Osteoblast (primary cell): ENCODE results near the gene TBCB. TPM values are rescaled to one million over a fixed set of nuclear protein-coding genes. Genes with fewer than 3 reads are reported as not detected.

ENCODE experiments used
- DNase-seq: peaks from one replicate; pipeline ENCODE4 v3.0.0; 2011; ENCODE audit warnings: low spot score, mixed read lengths; ENCODE audit not compliant: insufficient read length; ENCODE audit errors: missing footprints
- H2AFZ ChIP-seq: 2 replicates; pipeline ENCODE4 v1.6.0; 2011; ENCODE audit warnings: mild to moderate bottlenecking, low read length
- H3K27ac ChIP-seq: 2 replicates; pipeline ENCODE4 v1.5.1; 2011; ENCODE audit warnings: mild to moderate bottlenecking, low read depth, low read length, moderate library complexity
- H3K27me3 ChIP-seq: 2 replicates; pipeline ENCODE4 v1.6.0; 2012; ENCODE audit warnings: mild to moderate bottlenecking, control low read depth, inconsistent platforms, low read length, moderate library complexity; ENCODE audit not compliant: insufficient read depth
- H3K36me3 ChIP-seq: 2 replicates; pipeline ENCODE4 v1.5.1; 2011; ENCODE audit warnings: mild to moderate bottlenecking, low read length, control low read depth, moderate library complexity; ENCODE audit not compliant: insufficient read depth
- H3K4me1 ChIP-seq: 2 replicates; pipeline ENCODE4 v1.5.1; 2011; ENCODE audit warnings: mild to moderate bottlenecking, low read length, control low read depth, moderate library complexity; ENCODE audit not compliant: insufficient read depth
- H3K4me2 ChIP-seq: 2 replicates; pipeline ENCODE4 v1.6.0; 2011; ENCODE audit warnings: mild to moderate bottlenecking, low read length; ENCODE audit not compliant: insufficient read depth
- H3K4me3 ChIP-seq: fragments of 200-600 bp; sonication (generic); 3 replicates; pipeline ENCODE4 v1.5.1; 2012; ENCODE audit warnings: mild to moderate bottlenecking, low read length, inconsistent platforms; ENCODE audit not compliant: insufficient read depth
- H3K79me2 ChIP-seq: 2 replicates; pipeline ENCODE4 v1.6.0; 2012; ENCODE audit warnings: mild to moderate bottlenecking, low read length, control low read depth, inconsistent platforms; ENCODE audit not compliant: insufficient read depth
- H3K9me3 ChIP-seq: 2 replicates; pipeline ENCODE4 v1.5.1; 2011; ENCODE audit warnings: low read depth, low read length, control low read depth
- H4K20me1 ChIP-seq: 2 replicates; pipeline ENCODE4 v1.6.0; 2012; ENCODE audit warnings: mild to moderate bottlenecking, low read length, control low read depth; ENCODE audit not compliant: insufficient read depth
- CTCF ChIP-seq: IDR thresholded peaks from 2 replicates; pipeline ENCODE4 v1.5.1; 2011; ENCODE audit warnings: mild to moderate bottlenecking, low read depth, low read length, moderate library complexity; ENCODE audit errors: extremely low read depth
- total RNA-seq: library from RNA; depleted of rRNA; stranded (reverse); fragments of >200 nt; gene quantifications from 2 replicates; pipeline ENCODE4 v1.2.3, GENCODE V29; 2012

The TBCB gene
- total RNA-seq, 1 donor: 136 TPM

- no peak for DNase-seq
- TF ChIP-seq CTCF: no peak
- no peak overlapping the region for H3K4me3 ChIP-seq
- H2AFZ ChIP-seq: no peak overlapping the region
- H3K4me1 ChIP-seq: no peaks in the 10 kb centered on the region
- no peaks in the 10 kb centered on the region for H3K27me3 ChIP-seq
- no peaks in the 10 kb centered on the region for H3K9me3 ChIP-seq
- no peaks in the 10 kb centered on the region for H4K20me1 ChIP-seq
- no peaks in the 10 kb centered on the region for H3K79me2 ChIP-seq
- no peak overlapping the region for H3K4me2 ChIP-seq
- peaks cover 31% of the 10 kb centered on the region for H3K36me3 ChIP-seq
- no peak overlapping the region for H3K27ac ChIP-seq
These were observed 32.4 kb upstream of the TBCB start for GRCh38 chr19:36082916-36083315.

GRCh38 chr19:36084231-36085009, 30.8 kb upstream of the TBCB start:
- no peaks in the 10 kb centered on the region for H3K4me1 ChIP-seq
- peaks cover 38% of the 10 kb centered on the region for H3K36me3 ChIP-seq
- H3K27me3 ChIP-seq: no peaks in the 10 kb centered on the region
- H3K4me3 ChIP-seq: no peak overlapping the region
- no peaks in the 10 kb centered on the region for H3K79me2 ChIP-seq
- no peak overlapping the region for H3K27ac ChIP-seq
- no peak for DNase-seq
- no peaks in the 10 kb centered on the region for H4K20me1 ChIP-seq
- no peak overlapping the region for H3K4me2 ChIP-seq
- H2AFZ ChIP-seq: no peak overlapping the region
- no peak for TF ChIP-seq CTCF
- H3K9me3 ChIP-seq: no peaks in the 10 kb centered on the region

GRCh38 chr19:36086326-36086725, 28.9 kb upstream of the TBCB start:
- H3K36me3 ChIP-seq: peaks cover 43% of the 10 kb centered on the region
- H3K9me3 ChIP-seq: no peaks in the 10 kb centered on the region

More at GRCh38 chr19:36086326-36086725, 28.9 kb upstream of the TBCB start:
- H3K4me3 ChIP-seq: no peak overlapping the region
- H3K4me2 ChIP-seq: no peak overlapping the region
- H3K27me3 ChIP-seq: no peaks in the 10 kb centered on the region
- H3K79me2 ChIP-seq: no peaks in the 10 kb centered on the region
- no peak for TF ChIP-seq CTCF
- DNase-seq: no peak
- no peak overlapping the region for H3K27ac ChIP-seq
- H3K4me1 ChIP-seq: no peaks in the 10 kb centered on the region
- H4K20me1 ChIP-seq: no peaks in the 10 kb centered on the region
- H2AFZ ChIP-seq: no peak overlapping the region
